MCF 10A (cell line): ENCODE data around the gene DUS2. TPM values are rescaled to one million over a fixed set of nuclear protein-coding genes. Genes with fewer than 3 reads are reported as not detected.
A peak's percentile ranks its signal among the peaks of the same experiment; 100 is the strongest.

Source experiments
- BruUV-seq: library from RNA; stranded (reverse); fragments of 400-500 nt; replicated peaks from 2 replicates; lab custom pipeline; 2021; lab: Mats Ljungman, UMichigan
- CTCF ChIA-PET: fragments of 300-600 bp; sonication (Branson Sonifier 250); formaldehyde crosslinking; extraction: SDS; loops from one replicate; lab custom pipeline; 2021; ENCODE audit warnings: antibody characterized with exemption, inconsistent platforms; lab: Yijun Ruan, JAX
- POLR2A ChIA-PET: fragments of 300-600, 350-650 bp; sonication (Branson Sonifier 250); formaldehyde crosslinking; extraction: SDS; loops from one replicate; lab custom pipeline; 2020; ENCODE audit warnings: antibody characterized with exemption, inconsistent platforms; lab: Yijun Ruan, JAX
- DNase-seq: peaks from one replicate; pipeline ENCODE4 v3.0.0-alpha.2; 2018; ENCODE audit not compliant: unreplicated experiment
- H3K27ac Mint-ChIP-seq: one replicate; pipeline ENCODE4 v1.8.0; 2022; ENCODE audit warnings: mild to moderate bottlenecking, low read depth, mixed read lengths; ENCODE audit not compliant: unreplicated experiment
- H3K27me3 Mint-ChIP-seq: one replicate; pipeline ENCODE4 v1.8.0; 2022; ENCODE audit warnings: mixed read lengths; ENCODE audit not compliant: insufficient read depth, unreplicated experiment
- H3K36me3 Mint-ChIP-seq: one replicate; pipeline ENCODE4 v1.8.0; 2022; ENCODE audit warnings: mild to moderate bottlenecking, moderate library complexity, mixed read lengths; ENCODE audit not compliant: insufficient read depth, unreplicated experiment
- H3K4me1 Mint-ChIP-seq: one replicate; pipeline ENCODE4 v1.8.0; 2022; ENCODE audit warnings: mixed read lengths; ENCODE audit not compliant: insufficient read depth, unreplicated experiment
- H3K4me3 Mint-ChIP-seq: one replicate; pipeline ENCODE4 v1.8.0; 2022; ENCODE audit warnings: mild to moderate bottlenecking, moderate library complexity, mixed read lengths; ENCODE audit not compliant: unreplicated experiment
- H3K9me3 Mint-ChIP-seq: one replicate; pipeline ENCODE4 v1.8.0; 2022; ENCODE audit warnings: mixed read lengths; ENCODE audit not compliant: unreplicated experiment
- CTCF ChIP-seq: fragments of 200-600 bp; IDR thresholded peaks from one replicate; pipeline ENCODE4 v1.8.0; 2022; ENCODE audit warnings: antibody characterized with exemption, mild to moderate bottlenecking; ENCODE audit not compliant: unreplicated experiment
- intact Hi-C: fragments of 100-400 bp; cut with micrococcal nuclease; formaldehyde crosslinking; loops from 2 replicates; pipeline ENCODE4 v1.14.1; 2022
- total RNA-seq: library from RNA; stranded (reverse); gene quantifications from 2 replicates; pipeline ENCODE4 v1.2.3, GENCODE V29; 2022

Gene DUS2
- total RNA-seq, 1 experiment from 2014 or later, result 24.2 TPM

DNA sequence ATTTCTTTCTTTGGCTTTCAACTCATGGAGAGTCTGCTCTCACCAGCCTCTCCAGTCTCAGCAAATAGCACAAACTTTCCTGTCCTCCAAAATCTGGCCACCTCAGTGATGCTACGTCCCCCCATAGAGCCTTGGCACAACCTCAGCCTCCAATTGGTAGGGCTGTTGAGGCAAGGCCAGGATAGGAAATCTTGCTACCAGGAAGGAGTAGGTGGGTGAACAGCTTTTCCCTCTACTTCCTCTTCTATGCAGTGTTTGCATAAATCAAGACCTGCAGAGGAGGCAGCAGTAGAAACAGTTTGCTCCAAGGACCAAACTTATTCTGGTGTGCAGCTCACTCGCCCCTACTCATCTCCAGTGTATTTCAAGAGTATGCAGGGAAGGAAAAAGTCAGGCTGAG lies 23.1 kb upstream of the DUS2 start:
- TF ChIP-seq CTCF, result no peak
- POLR2A ChIA-PET, result no interaction called here
- no peak for DNase-seq
- Mint-ChIP-seq H3K27ac (no peak overlapping the region), H3K27me3 (no peaks in the 10 kb centered on the region), H3K36me3 (no peaks in the 10 kb centered on the region), H3K4me3 (no peak overlapping the region), H3K4me1 (peaks cover 5% of the 10 kb centered on the region), H3K9me3 (no peaks in the 10 kb centered on the region)
- no TSS peak for BruUV-seq
- intact Hi-C loops, result no loop called here
- CTCF ChIA-PET, result interaction anchor here (0.6 to 2.0 kb wide), 2 partner anchors 8 to 24 kb away, joined by 3 to 9 read pairs; no protein-coding TSS in a partner anchor

DNA sequence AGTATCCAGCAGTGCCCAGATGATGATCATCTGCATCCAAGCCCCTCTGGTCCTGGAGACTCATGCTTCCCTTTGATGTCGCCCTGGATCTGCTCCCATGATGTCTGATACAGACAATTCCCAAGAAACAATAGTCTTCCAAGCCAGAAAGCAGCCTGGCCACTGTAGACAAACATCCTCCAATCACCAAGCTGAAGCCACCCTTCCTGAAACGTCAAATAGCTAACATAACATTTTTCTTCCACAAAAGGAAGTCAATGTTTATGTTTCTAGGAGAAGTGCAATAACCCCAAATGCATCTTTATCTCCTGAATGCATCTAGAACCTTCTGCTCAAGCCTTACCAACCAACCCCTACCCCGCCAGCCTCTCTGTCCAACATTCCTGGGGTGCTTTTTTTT lies 22.6 kb upstream of the DUS2 start:
- no peak for TF ChIP-seq CTCF
- H3K4me3 Mint-ChIP-seq, result no peak overlapping the region
- peaks cover 7% of the 10 kb centered on the region for H3K4me1 Mint-ChIP-seq
- intact Hi-C loops, result no loop called here
- DNase-seq, result no peak
- H3K9me3 Mint-ChIP-seq, result no peaks in the 10 kb centered on the region
- CTCF ChIA-PET, result interaction anchor here (0.6 to 2.0 kb wide), 2 partner anchors 9 to 24 kb away, joined by 3 to 9 read pairs; no protein-coding TSS in a partner anchor
- H3K27me3 Mint-ChIP-seq, result no peaks in the 10 kb centered on the region
- no peak overlapping the region for H3K27ac Mint-ChIP-seq
- BruUV-seq, result no TSS peak
- POLR2A ChIA-PET, result no interaction called here
- H3K36me3 Mint-ChIP-seq, result no peaks in the 10 kb centered on the region

DNA sequence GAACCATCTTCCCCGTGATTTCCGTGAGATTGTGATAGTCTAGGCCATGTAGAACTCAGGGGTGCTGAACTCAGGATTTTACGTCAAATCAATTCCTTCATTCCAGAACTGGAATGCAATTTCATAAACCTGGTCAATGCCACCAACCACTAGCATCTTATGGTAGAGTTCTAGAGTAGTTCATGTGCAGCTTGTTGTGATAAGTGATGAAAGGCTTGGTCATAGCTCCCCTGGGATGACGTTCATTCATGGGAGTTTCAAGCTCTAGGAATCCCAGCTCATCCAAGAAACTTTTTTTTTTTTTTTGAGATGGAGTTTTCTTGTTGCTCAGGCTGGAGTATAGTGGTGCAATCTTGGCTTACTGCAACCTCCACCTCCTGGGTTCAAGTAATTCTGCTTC lies 20.1 kb upstream of the DUS2 start:
- DNase-seq, result no peak
- Mint-ChIP-seq H3K9me3 (no peaks in the 10 kb centered on the region), H3K4me1 (peaks cover 15% of the 10 kb centered on the region), H3K27me3 (no peaks in the 10 kb centered on the region), H3K4me3 (no peak overlapping the region), H3K27ac (no peak overlapping the region), H3K36me3 (no peaks in the 10 kb centered on the region)
- POLR2A ChIA-PET, result interaction anchor here (0.6 kb wide), 1 partner anchor 45 kb away, joined by 3 read pairs; no protein-coding TSS in a partner anchor
- TF ChIP-seq CTCF, result no peak
- intact Hi-C loops, result no loop called here
- CTCF ChIA-PET, result interaction anchor here (0.9 to 4.7 kb wide), 4 partner anchors 9 to 38 kb away, joined by 3 to 26 read pairs (median 4); no protein-coding TSS in a partner anchor
- BruUV-seq, result no TSS peak

DNA sequence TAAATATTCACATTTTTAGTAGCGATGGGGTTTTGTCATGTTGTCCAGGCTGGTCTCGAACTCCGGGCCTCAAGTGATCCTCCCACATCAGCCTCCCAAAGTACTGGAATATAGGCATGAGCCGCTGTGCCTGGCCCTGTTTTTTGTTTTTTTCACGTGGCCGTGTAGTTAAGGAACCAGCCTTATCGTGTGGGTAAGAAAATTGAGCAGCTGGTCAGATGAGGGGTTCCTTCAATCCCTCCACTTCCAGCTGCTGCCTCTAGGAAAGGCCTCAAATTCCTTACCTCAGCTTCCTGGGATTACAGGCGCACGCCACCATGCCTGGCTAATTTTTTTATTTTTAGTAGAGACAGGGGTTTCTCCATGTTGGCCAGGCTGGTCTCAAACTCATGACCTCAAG lies 17.9 kb upstream of the DUS2 start:
- Mint-ChIP-seq H3K4me1 (peaks cover 15% of the 10 kb centered on the region), H3K4me3 (no peak overlapping the region), H3K27me3 (no peaks in the 10 kb centered on the region), H3K9me3 (no peaks in the 10 kb centered on the region), H3K36me3 (no peaks in the 10 kb centered on the region), H3K27ac (peak overlapping the region; percentile 59)
- no peak for DNase-seq
- BruUV-seq, result no TSS peak
- intact Hi-C loops, result no loop called here
- ChIA-PET POLR2A (interaction anchor here (0.5 to 2.7 kb wide), 6 partner anchors 8 to 231 kb away, joined by 3 to 31 read pairs (median 4); partner anchors contain the start of genes DDX28 and DUS2), CTCF (interaction anchor here (0.5 to 4.7 kb wide), 11 partner anchors 11 to 323 kb away, joined by 3 to 26 read pairs (median 3); no protein-coding TSS in a partner anchor)
- TF ChIP-seq CTCF, result no peak
